Pancreas (tissue), 10 donors: ENCODE measurements around the gene CFAP299. TPM values are rescaled to one million over a fixed set of nuclear protein-coding genes. Genes with fewer than 3 reads are reported as not detected.

Source experiments
- ATAC-seq, 4 donors: fragments of 200-7000 bp; cut with Tn5 transposase; one replicate each; pipeline versions ENCODE4 v1.8.0 to v1.9.1; 2020; ENCODE audit warnings: mild to moderate bottlenecking in 4 of 4, moderate library complexity in 4 of 4
- DNase-seq, 6 donors: peaks; one replicate each; pipeline ENCODE4 v3.0.0-alpha.2; 2020
- FAIRE-seq: peaks from 2 replicates; lab custom pipeline; 2012; peaks lifted over from hg19 to GRCh38; lab: Jason Lieb, UNC
- H3K27ac ChIP-seq, 4 donors: fragments of 200-600 bp; sonication (generic); 1 replicate in 3 of 4; 2 replicates in 1 of 4; pipeline versions ENCODE4 v1.5.0 to v1.8.0; 2020
- H3K27me3 ChIP-seq, 4 donors: fragments of 200-600 bp; one replicate each; pipeline ENCODE4 v1.8.0; 2021
- H3K36me3 ChIP-seq, 3 donors: fragments of 200-600 bp; sonication (generic) in 1 of 3; one replicate each; pipeline versions ENCODE4 v1.5.0 to v1.8.0; 2020 to 2021
- H3K4me1 ChIP-seq, 3 donors: fragments of 200-600 bp; one replicate each; pipeline ENCODE4 v1.8.0; 2021
- H3K4me3 ChIP-seq, 4 donors: fragments of 200-600 bp; sonication (generic) in 2 of 4; one replicate each; pipeline versions ENCODE4 v1.5.0 to v1.8.0; 2020 to 2021
- H3K9me3 ChIP-seq, 4 donors: fragments of 200-600 bp; one replicate each; pipeline ENCODE4 v1.8.0; 2021
- CTCF ChIP-seq, 4 donors: fragments of 200-600 bp; sonication (generic) in 3 of 4; IDR thresholded peaks; one replicate each; pipeline versions ENCODE4 v1.5.0 to v1.8.0; 2021; ENCODE audit warnings: antibody characterized with exemption in 4 of 4
- WGBS, 2 donors: extraction: QIAGEN DNeasy Blood & Tissue Kit; methylation state at CpG; one replicate each; pipeline ENCODE4 v1.1.7; 2013; 5-methylcytosine and 5-hydroxymethylcytosine counted together
- intact Hi-C, 3 donors: fragments of 100-400 bp; cut with DNase I; formaldehyde crosslinking; loops; one replicate each; pipeline versions ENCODE4 v1.11.1 to v1.14.2; 2022
- polyA plus RNA-seq, 2 donors: library from polyadenylated mRNA; stranded (reverse); fragments of 200-250 nt; gene quantifications; one replicate each; pipeline ENCODE4 v1.2.3, GENCODE V29; 2013
- total RNA-seq, 6 donors: library from RNA; stranded (reverse); fragmentation: NEBNext Ultra II Directional in 4 of 6; extraction: Animal tissue kit (Norgen Biotek cat#: 25700) in 4 of 6; gene quantifications; one replicate each; pipeline versions ENCODE4 v1.2.1 to v1.2.4, GENCODE V29; 2021 to 2023
- donor health status: healthy with polysubstance abuse.
- donor health status: DM: no; HTN: no; CAD: no; lungs with moderate emphysema.
- donor health status: DM: no; HTN: no; CAD: no.
- donor health status: control.
- donor health status: control.
- donor health status: Bipolar disorder and iron deficiency.
- donor health status: DM: yes; HTN: yes; CAD: no.
- donor health status: DM: no; HTN: no; CAD: no.
- donor health status: DM: no; HTN: no; CAD: no.
- donor health status: DM: yes; HTN: yes; CAD: no.

Gene CFAP299
- total and polyA plus RNA-seq, 8 donors, result 0.14 TPM; not detected in 7

GRCh38 chr4:80967346-80967745 lies 631.8 kb downstream of the CFAP299 start:
- intact Hi-C loops, result no loop called here
- Histone ChIP-seq H3K27me3 (no peaks in the 10 kb centered on the region), H3K4me1 (no peaks in the 10 kb centered on the region), H3K36me3 (no peaks in the 10 kb centered on the region), H3K4me3 (no peak overlapping the region), H3K9me3 (no peaks in the 10 kb centered on the region), H3K27ac (no peak overlapping the region)
- DNase-seq (no peak), FAIRE-seq (no peak), ATAC-seq (no peak)
- WGBS, 2 donors, result 72 to 84% methylated on average over 4 of the region's 4 CpGs
- TF ChIP-seq CTCF (IDR thresholded peaks at IDR 0.05), result no peak

GRCh38 chr4:80980239-80980638 lies 644.7 kb downstream of the CFAP299 start:
- 44 to 64% methylated on average over 3 of the region's 3 CpGs for WGBS, 2 donors
- intact Hi-C loops, result no loop called here
- no peaks in the 10 kb centered on the region for H3K36me3 ChIP-seq
- peaks cover 0 to 11% (median 0%) of the 10 kb centered on the region in 4 donors for H3K27me3 ChIP-seq
- no peak overlapping the region for H3K4me3 ChIP-seq
- no peaks in the 10 kb centered on the region for H3K4me1 ChIP-seq
- ATAC-seq (no peak), DNase-seq (no peak), FAIRE-seq (no peak)
- no peak overlapping the region for H3K27ac ChIP-seq
- no peak for TF ChIP-seq CTCF (IDR thresholded peaks at IDR 0.05)
- no peaks in the 10 kb centered on the region for H3K9me3 ChIP-seq

GRCh38 chr4:80986011-80986410 lies 650.5 kb downstream of the CFAP299 start:
- TF ChIP-seq CTCF (IDR thresholded peaks at IDR 0.05), result no peak
- no peak overlapping the region for H3K4me3 ChIP-seq
- FAIRE-seq, result no peak
- no peak for ATAC-seq
- intact Hi-C loops, result no loop called here
- DNase-seq, result no peak
- H3K27me3 ChIP-seq, result peaks cover 0 to 5% (median 0%) of the 10 kb centered on the region in 4 donors
- no peaks in the 10 kb centered on the region for H3K36me3 ChIP-seq
- no peaks in the 10 kb centered on the region for H3K9me3 ChIP-seq
- no peak overlapping the region for H3K27ac ChIP-seq
- H3K4me1 ChIP-seq, result no peaks in the 10 kb centered on the region

- 4 to 6% methylated on average over 2 of the region's 2 CpGs for WGBS, 2 donors
- TF ChIP-seq CTCF (IDR thresholded peaks at IDR 0.05), result peak; percentile 35 to 64 (median 52)
- Histone ChIP-seq H3K27ac (no peak overlapping the region), H3K4me3 (no peak overlapping the region), H3K4me1 (no peaks in the 10 kb centered on the region), H3K27me3 (peaks cover 0 to 5% (median 0%) of the 10 kb centered on the region in 4 donors), H3K9me3 (no peaks in the 10 kb centered on the region), H3K36me3 (no peaks in the 10 kb centered on the region)
- DNase-seq (peak in 1 of 6 donors; percentile 17), ATAC-seq (peak in 3 of 4 donors; percentile 70 to 75 (median 72)), FAIRE-seq (peak; percentile 45)
- intact Hi-C loops, result no loop called here
Measured at GRCh38 chr4:80989921-80990544, 654.5 kb downstream of the CFAP299 start.

GRCh38 chr4:80990851-80991250 lies 655.3 kb downstream of the CFAP299 start:
- FAIRE-seq (no peak), ATAC-seq (no peak), DNase-seq (no peak)
- Histone ChIP-seq H3K4me1 (no peaks in the 10 kb centered on the region), H3K4me3 (no peak overlapping the region), H3K9me3 (no peaks in the 10 kb centered on the region), H3K36me3 (no peaks in the 10 kb centered on the region), H3K27ac (no peak overlapping the region), H3K27me3 (peaks cover 0 to 5% (median 0%) of the 10 kb centered on the region in 4 donors)
- intact Hi-C loops, result no loop called here
- 48 to 60% methylated on average over 2 of the region's 2 CpGs for WGBS, 2 donors
- no peak for TF ChIP-seq CTCF (IDR thresholded peaks at IDR 0.05)
